ENCODE results near the gene TMEM88. TPM values are rescaled to one million over a fixed set of nuclear protein-coding genes. Genes with fewer than 3 reads are reported as not detected.

The TMEM88 gene
- total RNA-seq, 1 experiment from 2014 or later = 2.9 TPM

GRCh38 chr17:7864995-7865650, 10.3 kb downstream of the TMEM88 start:
- H3K27me3 Mint-ChIP-seq (ENCODE audit: unreplicated experiment) = no peaks in the 10 kb centered on the region
- no TSS peak for BruUV-seq (replicated peaks)
- no peak overlapping the region for H3K27ac Mint-ChIP-seq (ENCODE audit: unreplicated experiment)
- H3K4me3 Mint-ChIP-seq (ENCODE audit: low read depth, unreplicated experiment) = no peak overlapping the region
- intact Hi-C loops (cut with micrococcal nuclease; ENCODE audit: unreplicated experiment) = loop anchor here (5.0 kb wide), 1 partner anchor 32 kb away; no protein-coding TSS in a partner anchor
- DNase-seq = no peak
- no peaks in the 10 kb centered on the region for H3K9me3 Mint-ChIP-seq (ENCODE audit: low read depth, unreplicated experiment)
- TF ChIP-seq CTCF (IDR thresholded peaks at IDR 0.05; ENCODE audit: unreplicated experiment) = no peak
- peaks cover 9% of the 10 kb centered on the region for H3K4me1 Mint-ChIP-seq (ENCODE audit: low read depth, unreplicated experiment)
- H3K36me3 Mint-ChIP-seq (ENCODE audit: insufficient read depth, unreplicated experiment) = peaks cover 4% of the 10 kb centered on the region
- CTCF ChIA-PET = no interaction called here

- intact Hi-C loops (cut with micrococcal nuclease; ENCODE audit: unreplicated experiment) = no loop called here
- H3K36me3 Mint-ChIP-seq (ENCODE audit: insufficient read depth, unreplicated experiment) = peaks cover 4% of the 10 kb centered on the region
- DNase-seq = no peak
- no peak for TF ChIP-seq CTCF (IDR thresholded peaks at IDR 0.05; ENCODE audit: unreplicated experiment)
- no peak overlapping the region for H3K27ac Mint-ChIP-seq (ENCODE audit: unreplicated experiment)
- no peaks in the 10 kb centered on the region for H3K9me3 Mint-ChIP-seq (ENCODE audit: low read depth, unreplicated experiment)
- no TSS peak for BruUV-seq (replicated peaks)
- peaks cover 2% of the 10 kb centered on the region for H3K4me1 Mint-ChIP-seq (ENCODE audit: low read depth, unreplicated experiment)
- CTCF ChIA-PET = no interaction called here
- H3K27me3 Mint-ChIP-seq (ENCODE audit: unreplicated experiment) = no peaks in the 10 kb centered on the region
- H3K4me3 Mint-ChIP-seq (ENCODE audit: low read depth, unreplicated experiment) = no peak overlapping the region
These were observed 13.0 kb downstream of the TMEM88 start for GRCh38 chr17:7867881-7868329.

- CTCF ChIA-PET = no interaction called here
- Mint-ChIP-seq H3K4me1 (ENCODE audit: low read depth, unreplicated experiment) (no peaks in the 10 kb centered on the region), H3K27me3 (ENCODE audit: unreplicated experiment) (no peaks in the 10 kb centered on the region), H3K27ac (ENCODE audit: unreplicated experiment) (no peak overlapping the region), H3K36me3 (ENCODE audit: insufficient read depth, unreplicated experiment) (no peaks in the 10 kb centered on the region), H3K4me3 (ENCODE audit: low read depth, unreplicated experiment) (no peak overlapping the region), H3K9me3 (ENCODE audit: low read depth, unreplicated experiment) (no peaks in the 10 kb centered on the region)
- no peak for TF ChIP-seq CTCF (IDR thresholded peaks at IDR 0.05; ENCODE audit: unreplicated experiment)
- intact Hi-C loops (cut with micrococcal nuclease; ENCODE audit: unreplicated experiment) = no loop called here
- no TSS peak for BruUV-seq (replicated peaks)
- DNase-seq = no peak
These were observed 18.2 kb downstream of the TMEM88 start for GRCh38 chr17:7873051-7873450.

- no peak for DNase-seq
- H3K27me3 Mint-ChIP-seq (ENCODE audit: unreplicated experiment) = no peaks in the 10 kb centered on the region
- BruUV-seq (replicated peaks) = no TSS peak
- no peak overlapping the region for H3K4me3 Mint-ChIP-seq (ENCODE audit: low read depth, unreplicated experiment)
- CTCF ChIA-PET = no interaction called here
- no peaks in the 10 kb centered on the region for H3K4me1 Mint-ChIP-seq (ENCODE audit: low read depth, unreplicated experiment)
- no peaks in the 10 kb centered on the region for H3K9me3 Mint-ChIP-seq (ENCODE audit: low read depth, unreplicated experiment)
- H3K36me3 Mint-ChIP-seq (ENCODE audit: insufficient read depth, unreplicated experiment) = no peaks in the 10 kb centered on the region
- TF ChIP-seq CTCF (IDR thresholded peaks at IDR 0.05; ENCODE audit: unreplicated experiment) = no peak
- intact Hi-C loops (cut with micrococcal nuclease; ENCODE audit: unreplicated experiment) = no loop called here
- no peak overlapping the region for H3K27ac Mint-ChIP-seq (ENCODE audit: unreplicated experiment)
These were observed 21.0 kb downstream of the TMEM88 start for GRCh38 chr17:7875804-7876370.
